ENCODE data around the gene DPP9. TPM values are rescaled to one million over a fixed set of nuclear protein-coding genes. Genes with fewer than 3 reads are reported as not detected.

Gene DPP9
- total RNA-seq, 1 experiment from 2014 or later: 129 TPM

DNA sequence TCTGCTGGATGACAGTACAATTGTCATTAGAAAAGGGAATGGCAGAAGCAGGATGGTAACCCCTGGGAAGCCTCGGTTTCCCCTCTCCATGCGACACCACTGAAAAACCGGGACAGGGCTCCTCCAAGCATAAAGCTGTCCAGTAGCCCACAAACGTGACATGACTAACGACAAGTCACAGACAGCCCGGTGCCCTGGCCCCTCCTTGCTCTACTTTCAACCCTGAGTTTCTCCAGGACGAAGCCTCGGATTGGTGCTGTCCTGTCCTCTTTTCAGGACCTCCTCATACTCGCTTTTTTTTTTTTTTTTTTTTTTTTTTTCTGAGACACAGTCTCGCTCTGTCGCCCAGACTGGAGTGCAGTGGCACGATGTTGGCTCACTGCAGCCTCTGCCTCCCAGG is 16.3 kb downstream of the DPP9 start:
- no peak overlapping the region for H3K9ac ChIP-seq (ENCODE audit: low read length)
- TF ChIP-seq EZH2phosphoT487 (IDR thresholded peaks at IDR 0.05; ENCODE audit: borderline replicate concordance, low read length) (no peak), EZH2 (IDR thresholded peaks at IDR 0.05; ENCODE audit: low read length, unreplicated experiment) (no peak)
- TF ChIP-seq, protein P1, sequence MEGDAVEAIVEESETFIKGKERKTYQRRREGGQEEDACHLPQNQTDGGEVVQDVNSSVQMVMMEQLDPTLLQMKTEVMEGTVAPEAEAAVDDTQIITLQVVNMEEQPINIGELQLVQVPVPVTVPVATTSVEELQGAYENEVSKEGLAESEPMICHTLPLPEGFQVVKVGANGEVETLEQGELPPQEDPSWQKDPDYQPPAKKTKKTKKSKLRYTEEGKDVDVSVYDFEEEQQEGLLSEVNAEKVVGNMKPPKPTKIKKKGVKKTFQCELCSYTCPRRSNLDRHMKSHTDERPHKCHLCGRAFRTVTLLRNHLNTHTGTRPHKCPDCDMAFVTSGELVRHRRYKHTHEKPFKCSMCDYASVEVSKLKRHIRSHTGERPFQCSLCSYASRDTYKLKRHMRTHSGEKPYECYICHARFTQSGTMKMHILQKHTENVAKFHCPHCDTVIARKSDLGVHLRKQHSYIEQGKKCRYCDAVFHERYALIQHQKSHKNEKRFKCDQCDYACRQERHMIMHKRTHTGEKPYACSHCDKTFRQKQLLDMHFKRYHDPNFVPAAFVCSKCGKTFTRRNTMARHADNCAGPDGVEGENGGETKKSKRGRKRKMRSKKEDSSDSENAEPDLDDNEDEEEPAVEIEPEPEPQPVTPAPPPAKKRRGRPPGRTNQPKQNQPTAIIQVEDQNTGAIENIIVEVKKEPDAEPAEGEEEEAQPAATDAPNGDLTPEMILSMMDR (conservative IDR thresholded peaks at IDR 0.05; ENCODE audit: low read depth, low read length): no peak
- ChIA-PET POLR2A (ENCODE audit: unreplicated experiment) (no interaction called here), CTCF (no interaction called here)
- H3K4me2 ChIP-seq (ENCODE audit: low read length): no peak overlapping the region
- ATAC-seq: no peak
- H3K27ac ChIP-seq (ENCODE audit: low read length): no peak overlapping the region
- no peaks in the 10 kb centered on the region for H3K9me2 ChIP-seq (replicated peaks; ENCODE audit: low read length)
- no peaks in the 10 kb centered on the region for H3K27me3 ChIP-seq (ENCODE audit: low read length)
- no peaks in the 10 kb centered on the region for H3K9me3 ChIP-seq (ENCODE audit: low read length)
- H3K79me2 ChIP-seq (ENCODE audit: low read length): peaks cover 20% of the 10 kb centered on the region
- H2AFZ ChIP-seq (ENCODE audit: low read length): no peak overlapping the region
- intact Hi-C loops (cut with micrococcal nuclease): no loop called here
- no TSS peak for BruUV-seq (replicated peaks)
- H3K36me3 ChIP-seq (ENCODE audit: low read depth, low read length): peaks cover 41% of the 10 kb centered on the region
- no peak for DNase-seq
- no peaks in the 10 kb centered on the region for H3K4me1 ChIP-seq (ENCODE audit: insufficient read depth, low read length)
- H4K20me1 ChIP-seq (ENCODE audit: low read length): no peaks in the 10 kb centered on the region
- H3F3A ChIP-seq (ENCODE audit: low read length, unreplicated experiment): no peaks in the 10 kb centered on the region
- H3K4me3 ChIP-seq (ENCODE audit: low read length): no peak overlapping the region

DNA sequence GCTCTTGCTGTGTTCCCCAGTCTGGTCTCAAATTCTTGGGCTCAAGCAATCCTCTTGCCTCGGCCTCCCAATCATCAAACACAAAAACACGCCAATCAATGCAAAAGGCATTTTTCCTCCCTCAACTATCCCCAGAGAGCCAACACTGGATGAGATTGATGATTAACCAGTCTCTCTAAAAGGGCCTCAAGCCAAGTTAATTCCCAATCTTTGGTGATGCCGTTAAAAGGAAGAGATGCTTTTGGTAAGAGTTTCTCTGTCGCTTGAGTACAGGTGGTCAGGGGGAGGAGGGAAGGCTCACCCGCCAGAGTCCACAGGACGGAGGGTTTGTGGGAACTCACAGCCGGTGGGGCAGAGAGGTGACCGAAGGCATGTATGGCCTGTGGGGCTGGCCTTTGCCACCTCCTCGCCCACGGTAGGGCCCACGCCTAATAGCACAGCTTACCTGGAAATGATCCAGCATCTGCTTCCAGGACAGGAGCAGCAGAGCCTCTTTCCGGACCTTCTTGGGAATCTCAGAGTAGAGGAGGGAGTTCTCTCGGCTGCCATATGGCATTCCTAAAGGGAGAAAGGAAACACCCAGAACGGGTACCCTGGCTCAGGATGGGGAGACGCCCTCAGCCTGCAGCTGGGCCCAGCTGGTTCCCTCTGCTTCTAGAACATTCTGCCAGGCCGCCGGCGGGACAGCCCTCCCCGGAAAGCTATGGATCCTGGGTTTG is 18.1 kb downstream of the DPP9 start:
- POLR2A ChIA-PET (ENCODE audit: unreplicated experiment): no interaction called here
- no peak overlapping the region for H3K27ac ChIP-seq (ENCODE audit: low read length)
- no peaks in the 10 kb centered on the region for H3F3A ChIP-seq (ENCODE audit: low read length, unreplicated experiment)
- no peak for DNase-seq
- no TSS peak for BruUV-seq (replicated peaks)
- H3K79me2 ChIP-seq (ENCODE audit: low read length): peaks cover 7% of the 10 kb centered on the region; the same call in 1 of the 2 replicates
- H4K20me1 ChIP-seq (ENCODE audit: low read length): no peaks in the 10 kb centered on the region
- intact Hi-C loops (cut with micrococcal nuclease): no loop called here
- H3K4me1 ChIP-seq (ENCODE audit: insufficient read depth, low read length): no peaks in the 10 kb centered on the region
- TF ChIP-seq, protein P1 (conservative IDR thresholded peaks at IDR 0.05; ENCODE audit: low read depth, low read length): no peak
- H3K9me2 ChIP-seq (replicated peaks; ENCODE audit: low read length): no peaks in the 10 kb centered on the region
- CTCF ChIA-PET: no interaction called here
- no peaks in the 10 kb centered on the region for H3K9me3 ChIP-seq (ENCODE audit: low read length)
- H3K4me2 ChIP-seq (ENCODE audit: low read length): no peak overlapping the region
- H3K4me3 ChIP-seq (ENCODE audit: low read length): no peak overlapping the region
- no peaks in the 10 kb centered on the region for H3K27me3 ChIP-seq (ENCODE audit: low read length)
- peaks cover 44% of the 10 kb centered on the region for H3K36me3 ChIP-seq (ENCODE audit: low read depth, low read length)
- H2AFZ ChIP-seq (ENCODE audit: low read length): no peak overlapping the region
- no peak overlapping the region for H3K9ac ChIP-seq (ENCODE audit: low read length)
- no peak for ATAC-seq

GRCh38 chr19:4704317-4704673 is 19.3 kb downstream of the DPP9 start:
- no peaks in the 10 kb centered on the region for H3K9me2 ChIP-seq (replicated peaks; ENCODE audit: low read length)

More at GRCh38 chr19:4704317-4704673, 19.3 kb downstream of the DPP9 start:
- ChIA-PET CTCF (no interaction called here), POLR2A (ENCODE audit: unreplicated experiment) (no interaction called here)
- no peaks in the 10 kb centered on the region for H3K4me1 ChIP-seq (ENCODE audit: insufficient read depth, low read length)
- no peak overlapping the region for H3K9ac ChIP-seq (ENCODE audit: low read length)
- H3F3A ChIP-seq (ENCODE audit: low read length, unreplicated experiment): no peaks in the 10 kb centered on the region
- ATAC-seq: no peak
- BruUV-seq (replicated peaks): no TSS peak
- intact Hi-C loops (cut with micrococcal nuclease): no loop called here
- H3K27ac ChIP-seq (ENCODE audit: low read length): no peak overlapping the region
- H3K4me2 ChIP-seq (ENCODE audit: low read length): no peak overlapping the region
- TF ChIP-seq EZH2 (IDR thresholded peaks at IDR 0.05; ENCODE audit: low read length, unreplicated experiment) (no peak), EZH2phosphoT487 (IDR thresholded peaks at IDR 0.05; ENCODE audit: borderline replicate concordance, low read length) (no peak)
- TF ChIP-seq, protein P1 (conservative IDR thresholded peaks at IDR 0.05; ENCODE audit: low read depth, low read length): no peak
- no peaks in the 10 kb centered on the region for H3K79me2 ChIP-seq (ENCODE audit: low read length)
- H2AFZ ChIP-seq (ENCODE audit: low read length): no peak overlapping the region
- no peaks in the 10 kb centered on the region for H3K9me3 ChIP-seq (ENCODE audit: low read length)
- H3K4me3 ChIP-seq (ENCODE audit: low read length): no peak overlapping the region
- DNase-seq: no peak
- H3K36me3 ChIP-seq (ENCODE audit: low read depth, low read length): peaks cover 53% of the 10 kb centered on the region
- no peaks in the 10 kb centered on the region for H4K20me1 ChIP-seq (ENCODE audit: low read length)
- no peaks in the 10 kb centered on the region for H3K27me3 ChIP-seq (ENCODE audit: low read length)
